Stomach (tissue), 9 donors: ENCODE results near the gene ESPNL. TPM values are rescaled to one million over a fixed set of nuclear protein-coding genes. Genes with fewer than 3 reads are reported as not detected.

Experiments
- DNase-seq, 2 donors: peaks; one replicate each; pipeline versions ENCODE4 v3.0.0 to v3.0.0-alpha.2; 2013 to 2019
- H3K27ac ChIP-seq, 5 donors: fragments of 200-600 bp in 4 of 5; sonication (generic) in 4 of 5; one replicate each; pipeline ENCODE4 v1.5.1; 2013 to 2019; ENCODE audit warnings: mild to moderate bottlenecking in 1 of 5, moderate library complexity in 1 of 5
- H3K27me3 ChIP-seq, 3 donors: fragments of 200-600 bp; sonication (generic); one replicate each; pipeline ENCODE4 v1.5.1; 2017 to 2019; ENCODE audit warnings: mixed run types in 1 of 3
- H3K36me3 ChIP-seq, 4 donors: fragments of 200-600 bp; sonication (generic); 1 replicate in 3 of 4; 2 replicates in 1 of 4; pipeline ENCODE4 v1.5.1; 2016 to 2019
- H3K4me1 ChIP-seq, 4 donors: fragments of 200-600 bp; sonication (generic); one replicate each; pipeline ENCODE4 v1.5.1; 2016 to 2019
- H3K4me3 ChIP-seq, 4 donors: fragments of 200-600 bp; sonication (generic) in 3 of 4; one replicate each; pipeline ENCODE4 v1.5.1; 2016 to 2019; ENCODE audit warnings: mild to moderate bottlenecking in 1 of 4
- H3K9me3 ChIP-seq, 4 donors: fragments of 200-600 bp; sonication (generic); one replicate each; pipeline ENCODE4 v1.5.1; 2016 to 2019
- EP300 ChIP-seq: sonication (generic); formaldehyde crosslinking; IDR thresholded peaks from one replicate; pipeline ENCODE4 v1.6.1; 2017; ENCODE audit warnings: antibody characterized with exemption
- POLR2A ChIP-seq, 4 donors: fragments of 450-650 bp; IDR thresholded peaks; one replicate each; pipeline ENCODE4 v1.6.1; 2016; ENCODE audit warnings: antibody characterized with exemption in 4 of 4, control low read depth in 2 of 4, mild to moderate bottlenecking in 1 of 4, moderate library complexity in 1 of 4
- POLR2AphosphoS5 ChIP-seq, 3 donors: sonication (generic); formaldehyde crosslinking; IDR thresholded peaks; one replicate each; pipeline ENCODE4 v1.6.1; 2016; ENCODE audit warnings: antibody characterized with exemption in 3 of 3
- WGBS, 5 donors: extraction: QIAGEN DNeasy Blood & Tissue Kit in 3 of 5; methylation state at CpG; one replicate each; pipeline versions ENCODE4 v1.1.5 to v1.1.7; 2013 to 2018; 5-methylcytosine and 5-hydroxymethylcytosine counted together
- intact Hi-C: fragments of 100-400 bp; cut with DNase I; formaldehyde crosslinking; loops from one replicate; pipeline ENCODE4 v1.15.1; 2023; ENCODE audit warnings: low total_unique reads
- polyA plus RNA-seq, 3 donors: library from polyadenylated mRNA; stranded (reverse); fragments of 200-250 nt; gene quantifications; one replicate each; pipeline ENCODE4 v1.2.3, GENCODE V29; 2013
- total RNA-seq, 5 donors: library from RNA; depleted of rRNA; stranded (reverse); fragments of >200 nt; gene quantifications; one replicate each; pipeline versions ENCODE4 v1.1.0 to v1.2.3, GENCODE V29; 2014 to 2016
- TF ChIP-seq, protein P1 (sequence below), 7 experiments: fragments of 450-650 bp in 4 of 7; fragments of 200-600 bp in 3 of 7; sonication (generic) in 3 of 7; IDR thresholded peaks; one replicate each; pipeline ENCODE4 v1.5.1; 2016 to 2019; ENCODE audit warnings: antibody characterized with exemption in 7 of 7, control low read depth in 2 of 7, mild to moderate bottlenecking in 1 of 7
- donor health status: healthy with polysubstance abuse.
- donor health status: Bipolar disorder and iron deficiency.
- donor health status: healthy.

Gene ESPNL
- total and polyA plus RNA-seq, 8 donors: 0.05 to 1.3 (median 0.31) TPM; not detected in 3

DNA sequence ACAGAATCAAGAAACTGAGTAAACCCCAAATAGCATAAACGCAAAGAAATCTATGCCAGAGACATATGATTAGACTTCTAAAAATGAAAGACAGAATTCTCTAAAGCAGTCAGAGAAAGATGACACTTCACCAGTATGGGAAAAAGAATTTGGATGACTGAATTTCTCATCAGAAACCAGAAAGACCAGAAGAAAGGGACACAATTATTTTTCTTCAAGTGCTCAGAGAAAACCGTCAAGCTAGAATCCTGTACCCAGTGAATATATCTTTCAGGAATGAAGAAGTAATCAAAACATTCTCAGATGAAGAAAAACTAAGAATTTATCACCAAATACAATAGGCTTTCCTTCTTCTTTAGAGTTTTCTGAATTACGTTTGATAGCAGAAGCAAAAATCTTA lies 14.2 kb upstream of the ESPNL start:
- 83 to 96% (median 91%) methylated on average over 3 of the region's 3 CpGs for whole genome bisulfite sequencing, 5 donors
- H3K27ac ChIP-seq: no peak overlapping the region
- H3K27me3 ChIP-seq: no peaks in the 10 kb centered on the region
- H3K4me3 ChIP-seq: no peak overlapping the region
- H3K4me1 ChIP-seq: no peaks in the 10 kb centered on the region
- no peak for DNase-seq
- H3K9me3 ChIP-seq: no peaks in the 10 kb centered on the region
- TF ChIP-seq POLR2AphosphoS5 (IDR thresholded peaks at IDR 0.05): no peak
- TF ChIP-seq POLR2A (IDR thresholded peaks at IDR 0.05): no peak
- TF ChIP-seq EP300: no peak
- TF ChIP-seq, protein P1, sequence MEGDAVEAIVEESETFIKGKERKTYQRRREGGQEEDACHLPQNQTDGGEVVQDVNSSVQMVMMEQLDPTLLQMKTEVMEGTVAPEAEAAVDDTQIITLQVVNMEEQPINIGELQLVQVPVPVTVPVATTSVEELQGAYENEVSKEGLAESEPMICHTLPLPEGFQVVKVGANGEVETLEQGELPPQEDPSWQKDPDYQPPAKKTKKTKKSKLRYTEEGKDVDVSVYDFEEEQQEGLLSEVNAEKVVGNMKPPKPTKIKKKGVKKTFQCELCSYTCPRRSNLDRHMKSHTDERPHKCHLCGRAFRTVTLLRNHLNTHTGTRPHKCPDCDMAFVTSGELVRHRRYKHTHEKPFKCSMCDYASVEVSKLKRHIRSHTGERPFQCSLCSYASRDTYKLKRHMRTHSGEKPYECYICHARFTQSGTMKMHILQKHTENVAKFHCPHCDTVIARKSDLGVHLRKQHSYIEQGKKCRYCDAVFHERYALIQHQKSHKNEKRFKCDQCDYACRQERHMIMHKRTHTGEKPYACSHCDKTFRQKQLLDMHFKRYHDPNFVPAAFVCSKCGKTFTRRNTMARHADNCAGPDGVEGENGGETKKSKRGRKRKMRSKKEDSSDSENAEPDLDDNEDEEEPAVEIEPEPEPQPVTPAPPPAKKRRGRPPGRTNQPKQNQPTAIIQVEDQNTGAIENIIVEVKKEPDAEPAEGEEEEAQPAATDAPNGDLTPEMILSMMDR (IDR thresholded peaks at IDR 0.05): no peak
- H3K36me3 ChIP-seq: peaks cover 25 to 44% (median 42%) of the 10 kb centered on the region in 4 donors
- intact Hi-C loops: no loop called here

GRCh38 chr2:238087211-238087610 lies 12.9 kb upstream of the ESPNL start:
- H3K27ac ChIP-seq: no peak overlapping the region
- TF ChIP-seq POLR2A (IDR thresholded peaks at IDR 0.05) (no peak), EP300 (no peak), POLR2AphosphoS5 (IDR thresholded peaks at IDR 0.05) (no peak)
- TF ChIP-seq, protein P1 (IDR thresholded peaks at IDR 0.05): no peak
- intact Hi-C loops: no loop called here
- no peaks in the 10 kb centered on the region for H3K27me3 ChIP-seq
- no peak for DNase-seq
- no peaks in the 10 kb centered on the region for H3K4me1 ChIP-seq
- no peak overlapping the region for H3K4me3 ChIP-seq
- no peaks in the 10 kb centered on the region for H3K9me3 ChIP-seq
- peaks cover 20 to 41% (median 33%) of the 10 kb centered on the region in 4 donors for H3K36me3 ChIP-seq
- WGBS, 5 donors: 84 to 94% (median 86%) methylated on average over 2 of the region's 2 CpGs

- Histone ChIP-seq H3K4me3 (no peak overlapping the region), H3K4me1 (no peaks in the 10 kb centered on the region), H3K36me3 (peaks cover 0 to 16% (median 6%) of the 10 kb centered on the region in 4 donors), H3K9me3 (no peaks in the 10 kb centered on the region), H3K27me3 (no peaks in the 10 kb centered on the region), H3K27ac (no peak overlapping the region)
- intact Hi-C loops: no loop called here
- TF ChIP-seq POLR2A (IDR thresholded peaks at IDR 0.05) (no peak), POLR2AphosphoS5 (IDR thresholded peaks at IDR 0.05) (no peak), EP300 (no peak)
- TF ChIP-seq, protein P1 (IDR thresholded peaks at IDR 0.05): no peak
- 84 to 91% (median 89%) methylated on average over 4 of the region's 4 CpGs for WGBS, 5 donors
- DNase-seq: peak in 1 of 2 donors; percentile 19
Observed at GRCh38 chr2:238090887-238091286, 9.3 kb upstream of the ESPNL start.

DNA sequence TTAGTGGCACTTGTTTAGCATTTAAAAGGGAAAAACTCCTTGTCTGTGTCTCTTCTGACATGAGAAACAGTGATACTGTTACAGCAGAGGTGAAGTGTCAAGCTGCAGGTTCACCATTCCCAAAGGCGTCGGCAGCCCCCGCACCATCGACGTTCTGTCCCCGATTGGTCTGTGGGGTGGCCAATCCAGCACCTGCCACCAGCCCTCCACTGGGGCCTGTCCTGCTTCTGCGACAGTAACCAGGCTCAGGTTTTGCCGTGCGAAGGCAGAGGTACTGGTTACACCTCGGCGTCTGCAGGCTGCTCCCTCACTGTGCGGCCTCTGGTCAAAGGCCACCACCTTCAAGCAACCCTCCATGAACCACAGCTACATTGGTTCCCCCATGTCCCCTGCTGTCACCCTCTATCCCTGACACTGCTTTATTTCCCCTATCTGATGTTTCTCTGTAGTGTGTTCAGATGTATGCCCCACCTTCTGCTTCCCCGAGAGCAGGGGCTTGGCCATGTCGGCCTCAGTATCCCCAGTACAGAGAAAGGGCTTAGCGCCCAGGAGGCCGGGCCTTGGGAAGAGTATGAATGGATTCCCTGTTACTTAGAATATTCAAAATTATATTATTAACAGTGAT lies 8.6 kb upstream of the ESPNL start:
- Histone ChIP-seq H3K4me3 (no peak overlapping the region), H3K27me3 (no peaks in the 10 kb centered on the region), H3K4me1 (no peaks in the 10 kb centered on the region), H3K27ac (no peak overlapping the region), H3K9me3 (no peaks in the 10 kb centered on the region), H3K36me3 (peaks cover 0 to 14% (median 6%) of the 10 kb centered on the region in 4 donors)
- WGBS, 5 donors: 94 to 96% (median 95%) methylated on average over 12 to 16 of the region's 16 CpGs
- peak in 1 of 2 donors; percentile 21 for DNase-seq
- intact Hi-C loops: no loop called here
- TF ChIP-seq EP300: no peak
- TF ChIP-seq POLR2A (IDR thresholded peaks at IDR 0.05): no peak
- TF ChIP-seq POLR2AphosphoS5 (IDR thresholded peaks at IDR 0.05): no peak
- TF ChIP-seq, protein P1 (IDR thresholded peaks at IDR 0.05): no peak
